Sciatic nerve (tissue), 2 donors: ENCODE measurements around the gene ZNF595. TPM values are rescaled to one million over a fixed set of nuclear protein-coding genes. Genes with fewer than 3 reads are reported as not detected.

ENCODE experiments used
- ATAC-seq: fragments of 200-7000 bp; cut with Tn5 transposase; one replicate; pipeline ENCODE4 v1.9.1; 2020; ENCODE audit warnings: mild to moderate bottlenecking, moderate library complexity
- DNase-seq: peaks from one replicate; pipeline ENCODE4 v3.0.0-alpha.2; 2020; ENCODE audit warnings: low spot score
- intact Hi-C: fragments of 100-400 bp; cut with DNase I; formaldehyde crosslinking; loops from one replicate; pipeline ENCODE4 v1.14.2; 2022
- total RNA-seq: library from RNA; stranded (reverse); fragmentation: NEBNext Ultra II Directional; extraction: Animal tissue kit (Norgen Biotek cat#: 25700); gene quantifications from one replicate; pipeline ENCODE4 v1.2.1, GENCODE V29; 2021
- donor health status: DM: no; HTN: no; CAD: no.
- donor health status: DM: no; HTN: no; CAD: no.

The ZNF595 gene
- total RNA-seq, 1 donor from 2014 or later: 28.1 TPM

DNA sequence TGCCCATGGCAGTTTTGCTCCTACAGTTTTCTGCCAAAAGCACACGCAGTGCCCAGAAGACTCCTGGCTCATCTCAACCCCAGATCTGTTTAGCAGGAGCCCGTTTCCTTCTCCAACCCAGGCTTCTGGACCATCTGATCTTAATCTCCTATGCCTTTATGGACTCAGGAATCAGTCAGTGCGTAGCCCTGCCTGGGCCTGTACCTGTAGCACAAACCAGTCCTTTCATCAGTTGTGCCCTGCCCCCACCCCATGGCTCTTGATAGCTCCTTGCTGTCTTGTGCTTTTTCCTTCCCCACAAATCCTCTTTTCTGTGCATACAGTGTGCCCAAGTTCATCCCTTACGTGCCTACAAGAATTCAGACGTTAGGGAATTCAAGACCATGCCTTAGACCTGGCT lies 72.7 kb downstream of the ZNF595 start:
- no peak for ATAC-seq
- intact Hi-C loops: no loop called here
- no peak for DNase-seq

DNA sequence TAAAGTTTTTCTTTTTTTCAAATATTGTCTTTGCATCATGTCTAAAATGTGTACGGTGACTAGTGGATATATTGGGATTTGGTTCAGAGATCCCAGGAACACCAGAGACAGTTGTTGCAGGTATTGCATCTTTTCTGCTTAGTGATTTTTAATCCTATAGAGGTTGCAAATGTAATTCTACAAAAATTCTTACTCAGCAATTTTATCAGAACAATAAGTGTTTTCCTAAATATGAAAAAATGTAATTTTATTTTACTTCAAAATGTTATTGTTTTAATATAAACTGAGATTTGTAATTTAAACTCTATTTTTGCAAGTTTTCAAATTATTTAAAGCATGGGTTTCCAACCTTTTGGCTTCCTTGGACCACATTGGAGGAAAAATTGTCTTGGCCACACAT lies 79.4 kb downstream of the ZNF595 start:
- ATAC-seq: no peak
- DNase-seq: no peak
- intact Hi-C loops: no loop called here

Other genes with a start within 250 kb of the ZNF595 start
- 11.7 TPM for gene ZNF718, start 71.2 kb downstream of the ZNF595 start, total RNA-seq